ENCODE measurements around the gene C1orf159.

- TF ChIP-seq CTCF (IDR thresholded peaks at IDR 0.05) (no peak), EZH2phosphoT487 (IDR thresholded peaks at IDR 0.05) (no peak)
Observed at GRCh38 chr1:1063261-1063944, 52.5 kb downstream of the C1orf159 start.

All from neural progenitor cell (in vitro differentiated cells).